Adrenal gland (tissue), 5 donors: Measurements from ENCODE around the gene PHOSPHO2.

ENCODE experiments used
- CTCF ChIP-seq, 6 experiments: fragments of 450-650 bp in 4 of 6; fragments of 200-600 bp in 2 of 6; sonication (generic) in 1 of 6; IDR thresholded peaks; 1 replicate in 5 of 6; 2 replicates in 1 of 6; pipeline versions ENCODE4 v1.5.1 to v1.8.0; 2016 to 2021; ENCODE audit warnings: antibody characterized with exemption in 6 of 6, mild to moderate bottlenecking in 2 of 6, moderate library complexity in 1 of 6
- POLR2A ChIP-seq, 2 donors: fragments of 450-650 bp; IDR thresholded peaks; one replicate each; pipeline ENCODE4 v1.6.1; 2017; ENCODE audit warnings: antibody characterized with exemption in 2 of 2, mild to moderate bottlenecking in 2 of 2, moderate library complexity in 1 of 2
- donor health status: DM: no; HTN: no; CAD: no.

- TF ChIP-seq CTCF (IDR thresholded peaks at IDR 0.05) (no peak), POLR2A (IDR thresholded peaks at IDR 0.05) (no peak)
Observed at GRCh38 chr2:169711751-169712509, 17.7 kb downstream of the PHOSPHO2 start.
